AG10803 (cell line): ENCODE measurements around the gene RGS1.

Experiments
- DNase-seq: peaks from one replicate; pipeline ENCODE4 v3.0.0; 2010; ENCODE audit warnings: low read depth
- H3K4me3 ChIP-seq: 2 replicates; pipeline ENCODE4 v1.5.1; 2011; ENCODE audit warnings: mild to moderate bottlenecking, low read length, control low read depth
- TF ChIP-seq, protein P1 (sequence below): conservative IDR thresholded peaks from 2 replicates; pipeline ENCODE4 v1.5.1; 2011; ENCODE audit warnings: mild to moderate bottlenecking, low read length, control low read depth, inconsistent platforms

The RGS1 gene

DNA sequence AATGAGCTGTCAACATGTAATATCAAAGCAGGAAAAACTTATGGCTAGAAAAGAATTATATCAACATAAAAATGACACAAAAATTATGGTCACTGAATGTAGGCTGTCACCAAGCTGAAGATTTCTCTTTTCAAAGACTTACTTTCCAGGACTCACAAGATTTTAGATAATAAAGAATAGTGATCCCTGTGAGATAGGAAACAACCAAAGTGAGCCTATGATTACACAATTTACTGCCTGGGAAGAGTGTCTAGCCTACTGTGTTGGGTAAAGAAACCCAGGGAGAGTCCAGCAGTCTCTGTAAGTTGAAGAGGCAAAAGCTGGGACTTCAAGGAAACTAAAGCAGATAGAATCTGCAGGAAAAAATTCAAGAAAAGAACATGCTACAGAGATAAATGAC lies 20.2 kb upstream of the RGS1 start:
- no peak for DNase-seq
- TF ChIP-seq, protein P1, sequence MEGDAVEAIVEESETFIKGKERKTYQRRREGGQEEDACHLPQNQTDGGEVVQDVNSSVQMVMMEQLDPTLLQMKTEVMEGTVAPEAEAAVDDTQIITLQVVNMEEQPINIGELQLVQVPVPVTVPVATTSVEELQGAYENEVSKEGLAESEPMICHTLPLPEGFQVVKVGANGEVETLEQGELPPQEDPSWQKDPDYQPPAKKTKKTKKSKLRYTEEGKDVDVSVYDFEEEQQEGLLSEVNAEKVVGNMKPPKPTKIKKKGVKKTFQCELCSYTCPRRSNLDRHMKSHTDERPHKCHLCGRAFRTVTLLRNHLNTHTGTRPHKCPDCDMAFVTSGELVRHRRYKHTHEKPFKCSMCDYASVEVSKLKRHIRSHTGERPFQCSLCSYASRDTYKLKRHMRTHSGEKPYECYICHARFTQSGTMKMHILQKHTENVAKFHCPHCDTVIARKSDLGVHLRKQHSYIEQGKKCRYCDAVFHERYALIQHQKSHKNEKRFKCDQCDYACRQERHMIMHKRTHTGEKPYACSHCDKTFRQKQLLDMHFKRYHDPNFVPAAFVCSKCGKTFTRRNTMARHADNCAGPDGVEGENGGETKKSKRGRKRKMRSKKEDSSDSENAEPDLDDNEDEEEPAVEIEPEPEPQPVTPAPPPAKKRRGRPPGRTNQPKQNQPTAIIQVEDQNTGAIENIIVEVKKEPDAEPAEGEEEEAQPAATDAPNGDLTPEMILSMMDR: no peak

DNA sequence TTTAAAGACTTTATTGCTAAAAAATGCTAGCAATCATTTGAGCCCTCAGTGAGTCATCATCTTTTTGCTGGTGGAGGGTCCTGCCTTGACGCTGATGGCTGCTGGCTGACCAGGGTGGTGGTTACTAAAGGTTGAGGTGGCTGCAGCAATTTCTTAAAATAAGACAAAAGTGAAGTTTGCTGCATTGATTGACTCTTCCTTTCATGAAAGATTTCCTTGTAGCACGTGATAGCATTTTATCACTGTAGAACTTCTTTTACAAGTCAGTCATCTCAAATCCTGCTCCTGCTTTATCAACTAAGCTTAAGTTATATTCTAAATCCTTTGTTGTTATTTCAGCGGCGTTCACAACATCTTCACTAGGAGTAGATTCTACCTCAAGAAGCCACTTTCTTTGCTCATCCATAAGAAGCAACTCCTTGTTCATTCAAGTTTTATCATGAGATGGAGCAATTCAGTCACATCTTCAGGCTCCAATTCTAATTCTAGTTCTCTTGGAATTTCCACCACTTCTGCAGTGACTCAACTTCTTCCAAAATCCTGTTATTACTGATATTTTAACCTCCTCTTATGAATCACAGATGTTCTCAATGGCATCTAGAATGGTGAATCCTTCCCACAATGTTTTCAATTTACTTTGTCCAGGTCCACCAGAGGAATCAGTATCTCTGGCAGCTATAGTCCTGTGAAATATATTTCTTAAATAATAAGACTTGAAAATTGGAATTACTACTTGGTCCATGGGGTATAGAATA lies 17.6 kb upstream of the RGS1 start:
- TF ChIP-seq, protein P1: no peak
- DNase-seq: peak; percentile 57
- no peak overlapping the region for H3K4me3 ChIP-seq

More for the DNA sequence above, 20.2 kb upstream of the RGS1 start:
- no peak overlapping the region for H3K4me3 ChIP-seq

DNA sequence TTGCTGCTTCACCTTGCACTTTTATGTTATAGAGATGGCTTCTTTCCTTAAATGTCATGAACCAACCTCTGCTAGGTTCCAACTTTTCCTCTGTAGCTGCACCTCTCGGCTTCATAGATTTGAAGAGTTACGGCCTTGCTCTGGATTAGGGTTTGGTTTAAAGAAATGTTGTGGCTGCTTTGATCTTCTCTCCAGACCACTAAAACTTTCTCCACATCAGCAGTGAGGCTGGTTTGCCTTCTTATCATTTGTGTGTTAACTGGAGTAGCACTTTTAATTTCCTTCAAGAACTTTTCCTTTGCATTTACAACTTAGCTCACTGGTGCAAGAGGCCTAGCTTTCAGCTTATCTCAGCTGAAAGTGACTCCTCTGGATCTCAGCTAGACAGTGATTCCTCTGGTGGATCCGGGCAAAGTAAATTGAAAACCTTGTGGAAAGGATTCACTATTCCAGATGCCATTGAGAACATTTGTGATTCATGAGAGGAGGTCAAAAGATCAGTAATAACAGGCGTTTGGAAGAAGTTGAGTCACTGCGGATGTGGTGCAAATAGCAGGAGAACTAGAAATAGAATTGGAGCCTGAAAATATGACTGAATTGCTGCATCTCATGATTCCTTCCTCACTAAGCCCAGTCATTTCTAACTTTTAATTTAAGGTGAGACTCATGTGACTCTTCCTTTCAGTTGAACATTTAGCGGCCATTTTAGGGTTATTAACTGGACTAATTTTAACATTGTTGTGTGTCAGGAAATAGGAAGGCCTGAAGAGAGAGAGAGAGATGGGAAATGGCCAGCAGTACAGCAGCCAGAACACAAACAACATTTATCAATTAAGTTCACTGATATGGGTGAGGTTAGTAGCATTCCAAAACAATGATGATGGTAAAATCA lies 16.2 kb upstream of the RGS1 start:
- no peak overlapping the region for H3K4me3 ChIP-seq
- TF ChIP-seq, protein P1: no peak

DNA sequence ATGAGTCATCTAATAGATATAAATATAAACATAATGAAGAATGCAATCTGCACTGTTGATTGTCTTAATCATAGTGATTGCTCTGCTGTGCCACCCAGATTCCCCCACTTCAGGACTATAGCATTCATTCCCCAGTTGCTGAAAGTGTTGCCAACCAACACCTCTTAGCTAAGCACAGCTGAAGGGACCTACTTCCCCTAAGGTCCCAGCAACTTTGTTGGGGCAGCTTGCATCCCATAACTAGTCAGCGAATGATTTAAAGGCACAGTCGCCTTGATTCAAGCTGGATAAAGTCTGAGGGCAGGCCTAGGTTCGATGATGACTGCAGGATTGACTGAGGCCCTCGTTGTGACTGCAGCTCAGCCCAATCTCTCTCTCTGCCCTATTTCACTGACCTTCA lies 14.3 kb upstream of the RGS1 start:
- no peak for DNase-seq
- no peak overlapping the region for H3K4me3 ChIP-seq
- TF ChIP-seq, protein P1: no peak

More for the DNA sequence above, 16.2 kb upstream of the RGS1 start:
- peak; percentile 94 for DNase-seq

DNA sequence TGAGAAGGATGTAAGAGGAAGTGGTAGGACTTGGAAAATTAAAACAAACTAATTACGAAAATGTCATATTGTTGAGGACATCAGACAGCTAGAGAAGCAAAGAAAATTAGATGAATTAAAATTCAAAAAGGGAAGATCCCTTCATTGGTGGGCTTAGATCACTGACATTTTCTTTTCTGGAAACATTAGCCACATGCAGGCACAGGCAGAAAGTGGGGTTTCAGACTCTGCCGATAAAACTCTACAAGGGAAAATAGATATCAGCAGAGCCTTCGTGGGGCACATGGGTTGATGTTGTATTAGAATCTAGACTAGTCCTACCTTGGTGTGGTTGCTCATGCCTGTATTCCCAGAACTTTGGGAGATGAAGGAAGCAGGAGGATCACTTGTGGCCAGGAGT lies 12.4 kb upstream of the RGS1 start:
- TF ChIP-seq, protein P1: no peak
- DNase-seq: no peak

DNA sequence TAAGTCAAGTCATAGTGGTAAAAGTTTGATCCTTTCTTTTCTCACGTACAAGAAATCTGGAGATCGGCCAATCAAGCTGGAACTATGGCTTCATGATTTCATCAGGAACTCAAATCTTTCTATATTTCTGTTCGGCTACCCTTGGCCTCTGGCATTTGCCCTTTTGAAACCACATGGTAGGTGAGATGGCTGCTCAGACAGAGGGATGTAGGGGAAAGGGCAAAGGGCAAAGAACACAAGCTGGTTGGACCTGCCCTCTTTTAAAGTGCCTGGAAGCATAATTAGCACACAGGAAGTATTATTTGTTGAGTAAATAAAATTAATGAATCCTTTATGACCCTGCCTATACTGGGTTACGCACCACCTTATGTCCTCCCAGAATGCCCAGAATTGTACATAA lies 11.5 kb upstream of the RGS1 start:
- no peak for DNase-seq
- no peak overlapping the region for H3K4me3 ChIP-seq
- TF ChIP-seq, protein P1: no peak

More for the DNA sequence above, 12.4 kb upstream of the RGS1 start:
- H3K4me3 ChIP-seq: no peak overlapping the region
